Measurements from ENCODE around the gene HRH3. TPM values are rescaled to one million over a fixed set of nuclear protein-coding genes. Genes with fewer than 3 reads are reported as not detected.
A peak's percentile ranks its signal among the peaks of the same experiment; 100 is the strongest.

Gene HRH3
- total and polyA plus RNA-seq, 12 donors = 0.06 to 0.80 (median 0.11) TPM; not detected in 8

- 81 to 91% (median 88%) methylated on average over 7 to 14 of the region's 14 CpGs for WGBS, 4 donors
- TF ChIP-seq CTCF (IDR thresholded peaks at IDR 0.05) = no peak
- TF ChIP-seq POLR2A (IDR thresholded peaks at IDR 0.05) = no peak
- H3K27ac ChIP-seq = no peak overlapping the region
- peaks cover 0 to 7% of the 10 kb centered on the region in 2 donors for H3K4me1 ChIP-seq (replicated peaks in 1 of 2)
- intact Hi-C loops (cut with DNase I) = no loop called here
- no peak overlapping the region for H3K4me3 ChIP-seq
- H3K36me3 ChIP-seq (replicated peaks in 1 of 2) = peaks cover 0 to 27% of the 10 kb centered on the region in 2 donors
- H3K27me3 ChIP-seq = no peaks in the 10 kb centered on the region
- no peak for DNase-seq
- no peaks in the 10 kb centered on the region for H3K9me3 ChIP-seq (replicated peaks in 1 of 3)
These were observed 28.1 kb downstream of the HRH3 start for GRCh38 chr20:62191781-62192559.

- intact Hi-C loops (cut with DNase I) = no loop called here
- Histone ChIP-seq H3K27me3 (no peaks in the 10 kb centered on the region), H3K4me3 (no peak overlapping the region), H3K36me3 (replicated peaks in 1 of 2) (peaks cover 0 to 20% of the 10 kb centered on the region in 2 donors), H3K9me3 (replicated peaks in 1 of 3) (no peaks in the 10 kb centered on the region), H3K27ac (no peak overlapping the region), H3K4me1 (replicated peaks in 1 of 2) (peaks cover 3 to 9% of the 10 kb centered on the region in 2 donors)
- WGBS, 4 donors = 82 to 86% (median 83%) methylated on average over 24 to 25 of the region's 25 CpGs
- TF ChIP-seq CTCF (IDR thresholded peaks at IDR 0.05) (no peak), POLR2A (IDR thresholded peaks at IDR 0.05) (no peak)
- no peak for DNase-seq
These were observed 29.3 kb downstream of the HRH3 start for GRCh38 chr20:62190639-62191411.

GRCh38 chr20:62186887-62187866 lies 32.9 kb downstream of the HRH3 start:
- Histone ChIP-seq H3K4me3 (no peak overlapping the region), H3K27ac (peak overlapping the region in 2 of 5 donors; percentile 11 to 37), H3K27me3 (no peaks in the 10 kb centered on the region), H3K9me3 (replicated peaks in 1 of 3) (no peaks in the 10 kb centered on the region), H3K36me3 (replicated peaks in 1 of 2) (peaks cover 0 to 12% of the 10 kb centered on the region in 2 donors), H3K4me1 (replicated peaks in 1 of 2) (peaks cover 16 to 31% of the 10 kb centered on the region in 2 donors)
- TF ChIP-seq CTCF (IDR thresholded peaks at IDR 0.05) (no peak), POLR2A (IDR thresholded peaks at IDR 0.05) (no peak)
- intact Hi-C loops (cut with DNase I) = no loop called here
- WGBS, 4 donors = 68 to 83% (median 78%) methylated on average over 13 of the region's 13 CpGs
- no peak for DNase-seq
